Stimulated activated CD4-positive, alpha-beta T cell treated with anti-CD3 and anti-CD28 coated beads, TNF-alpha, amount 100 ng/mL, for 4 hours (primary cell): ENCODE results near the gene VGF.
"Not testable (repeated sequence)": the region's sequence is repeated elsewhere in the genome, so short reads cannot be mapped to it uniquely, and the experiment has no call there.

Source experiments
- DNase-seq, 3 experiments: peaks; one replicate each; pipeline ENCODE4 v3.0.0-alpha.2; 2020; ENCODE audit warnings: low read depth in 3 of 3

Gene VGF

DNA sequence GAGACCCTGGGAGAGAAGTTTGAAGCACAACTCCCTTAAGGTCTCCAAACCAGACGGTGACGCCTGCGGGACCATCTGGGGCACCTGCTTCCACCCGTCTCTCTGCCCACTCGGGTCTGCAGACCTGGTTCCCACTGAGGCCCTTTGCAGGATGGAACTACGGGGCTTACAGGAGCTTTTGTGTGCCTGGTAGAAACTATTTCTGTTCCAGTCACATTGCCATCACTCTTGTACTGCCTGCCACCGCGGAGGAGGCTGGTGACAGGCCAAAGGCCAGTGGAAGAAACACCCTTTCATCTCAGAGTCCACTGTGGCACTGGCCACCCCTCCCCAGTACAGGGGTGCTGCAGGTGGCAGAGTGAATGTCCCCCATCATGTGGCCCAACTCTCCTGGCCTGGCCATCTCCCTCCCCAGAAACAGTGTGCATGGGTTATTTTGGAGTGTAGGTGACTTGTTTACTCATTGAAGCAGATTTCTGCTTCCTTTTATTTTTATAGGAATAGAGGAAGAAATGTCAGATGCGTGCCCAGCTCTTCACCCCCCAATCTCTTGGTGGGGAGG, 27.6 kb downstream of the VGF start:
- no peak for DNase-seq

DNA sequence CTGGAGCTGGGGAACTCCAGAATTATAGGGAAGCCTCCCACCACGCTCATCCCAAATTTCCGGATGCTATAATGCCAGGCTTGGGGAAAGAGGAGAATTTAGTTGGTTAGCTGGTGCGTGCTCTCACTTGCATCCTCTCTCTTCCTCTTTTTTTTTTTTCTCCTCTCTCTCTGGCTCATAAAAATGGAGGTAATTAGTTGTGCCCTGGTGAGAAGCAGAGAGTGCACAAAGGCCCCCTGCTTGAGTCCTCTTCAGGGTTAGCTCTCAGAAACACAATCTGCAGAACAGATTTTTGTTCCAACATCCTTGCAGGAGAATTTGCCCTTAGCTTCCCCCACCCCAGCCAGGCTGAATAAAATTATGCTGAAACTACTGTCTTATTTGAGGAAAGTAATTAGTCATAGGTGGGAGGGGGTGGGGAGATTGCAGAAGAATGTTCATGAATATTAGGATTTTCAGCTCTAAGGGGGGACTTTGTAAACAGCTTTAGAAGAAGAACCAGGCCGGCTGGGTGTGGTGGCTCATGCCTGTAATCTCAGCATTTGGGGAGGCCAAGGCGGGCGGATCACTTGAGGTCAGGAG, 30.9 kb downstream of the VGF start:
- no peak for DNase-seq

DNA sequence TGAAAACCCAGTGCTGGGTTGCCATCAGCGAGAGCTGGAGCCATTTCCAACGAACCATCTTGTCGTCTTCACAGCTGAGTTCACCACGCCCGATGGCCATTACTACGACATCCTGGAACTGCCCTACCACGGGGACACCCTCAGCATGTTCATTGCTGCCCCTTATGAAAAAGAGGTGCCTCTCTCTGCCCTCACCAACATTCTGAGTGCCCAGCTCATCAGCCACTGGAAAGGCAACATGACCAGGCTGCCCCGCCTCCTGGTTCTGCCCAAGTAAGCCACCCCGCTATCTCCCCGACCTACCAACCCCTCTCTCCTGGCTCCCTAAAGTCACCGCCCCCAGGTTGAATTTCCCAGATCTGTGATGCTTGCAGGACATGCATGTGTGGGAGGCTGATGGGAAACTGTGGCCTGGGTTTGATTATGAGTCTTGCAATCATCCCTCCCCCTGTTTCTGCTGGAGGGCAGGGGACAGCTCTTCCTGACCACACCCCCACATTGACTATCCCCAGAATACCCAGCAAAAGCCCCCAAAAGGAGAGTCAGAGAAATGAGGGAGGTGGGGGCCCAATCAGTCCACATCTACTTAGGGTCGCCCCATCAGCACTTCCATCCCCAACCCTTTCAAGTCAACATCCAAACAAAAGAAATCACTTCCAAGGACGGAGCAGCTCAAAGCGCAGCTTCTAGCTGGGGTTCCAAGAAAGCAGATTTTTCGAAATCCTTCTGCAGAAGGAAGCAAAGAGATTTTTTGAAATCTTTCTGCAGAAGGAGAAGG, 31.6 kb downstream of the VGF start:
- DNase-seq = no peak

DNA sequence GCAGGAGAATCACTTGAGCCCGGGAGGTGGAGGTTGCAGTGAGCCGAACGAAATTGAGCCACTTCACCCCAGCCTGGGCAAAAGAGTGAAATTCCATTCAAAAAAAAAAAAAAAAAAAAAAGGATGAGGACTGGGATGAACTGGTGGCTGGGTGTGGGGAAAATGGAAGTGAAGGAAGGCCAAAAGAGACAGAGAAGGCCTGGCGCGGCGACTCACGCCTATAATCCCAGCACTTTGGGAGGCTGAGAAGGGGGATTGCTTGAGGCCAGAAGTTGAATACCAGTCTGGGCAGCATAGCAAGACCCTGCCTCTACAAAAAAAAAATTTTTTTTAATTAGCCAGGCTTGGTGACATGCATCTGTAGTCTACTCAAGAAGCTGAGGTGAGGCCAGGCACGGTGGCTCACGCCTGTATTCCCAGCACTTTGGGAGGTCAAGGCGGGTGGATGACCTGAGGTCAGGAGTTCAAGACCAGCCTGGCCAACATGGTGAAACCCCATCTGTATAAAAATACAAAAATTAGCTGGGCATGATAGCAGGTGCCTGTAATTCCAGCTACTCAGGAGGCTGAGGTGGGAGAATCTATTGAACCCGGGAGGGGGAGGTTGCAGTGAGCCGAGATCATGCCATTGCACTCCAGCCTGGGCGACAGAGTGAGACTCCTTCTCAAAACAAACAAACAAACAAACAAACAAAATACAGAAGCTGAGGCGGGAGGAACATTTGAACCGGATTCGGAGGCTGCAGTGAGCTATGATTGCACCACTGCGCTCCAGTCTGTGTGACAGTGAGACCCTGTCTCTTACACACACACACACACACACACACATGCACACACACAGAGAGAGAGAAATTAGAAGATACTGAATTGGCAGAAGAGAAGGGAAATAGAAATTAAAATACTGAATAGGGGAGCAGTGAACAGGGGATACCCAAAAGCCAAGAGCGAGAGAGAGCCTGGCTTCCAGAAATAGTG, 32.5 kb downstream of the VGF start:
- not testable (repeated sequence) for DNase-seq

DNA sequence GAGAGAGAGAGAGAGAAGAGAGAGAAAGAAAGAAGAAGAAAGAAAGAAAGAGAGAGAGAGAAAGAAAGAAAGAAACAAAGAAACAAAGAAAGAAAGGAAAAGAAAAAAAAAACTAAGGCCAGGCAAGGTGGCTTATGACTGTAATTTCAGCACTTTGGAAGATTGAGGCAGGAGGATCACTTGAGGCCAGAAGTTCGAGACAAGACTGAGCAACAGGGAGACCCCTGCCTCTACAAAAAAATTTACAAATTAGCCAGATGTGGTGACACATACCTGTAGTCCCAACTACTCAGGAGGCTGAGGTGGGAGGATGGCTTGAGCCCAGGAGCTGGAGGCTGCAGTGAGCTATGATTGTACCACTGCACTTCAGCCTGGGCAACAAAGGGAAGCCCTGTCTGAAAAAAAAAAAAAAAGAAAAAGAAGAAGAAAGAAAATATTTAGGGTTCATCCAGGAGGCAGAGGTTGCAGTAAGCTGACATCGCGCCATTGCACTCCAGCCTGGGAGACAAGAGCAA, 35.7 kb downstream of the VGF start:
- no peak for DNase-seq

DNA sequence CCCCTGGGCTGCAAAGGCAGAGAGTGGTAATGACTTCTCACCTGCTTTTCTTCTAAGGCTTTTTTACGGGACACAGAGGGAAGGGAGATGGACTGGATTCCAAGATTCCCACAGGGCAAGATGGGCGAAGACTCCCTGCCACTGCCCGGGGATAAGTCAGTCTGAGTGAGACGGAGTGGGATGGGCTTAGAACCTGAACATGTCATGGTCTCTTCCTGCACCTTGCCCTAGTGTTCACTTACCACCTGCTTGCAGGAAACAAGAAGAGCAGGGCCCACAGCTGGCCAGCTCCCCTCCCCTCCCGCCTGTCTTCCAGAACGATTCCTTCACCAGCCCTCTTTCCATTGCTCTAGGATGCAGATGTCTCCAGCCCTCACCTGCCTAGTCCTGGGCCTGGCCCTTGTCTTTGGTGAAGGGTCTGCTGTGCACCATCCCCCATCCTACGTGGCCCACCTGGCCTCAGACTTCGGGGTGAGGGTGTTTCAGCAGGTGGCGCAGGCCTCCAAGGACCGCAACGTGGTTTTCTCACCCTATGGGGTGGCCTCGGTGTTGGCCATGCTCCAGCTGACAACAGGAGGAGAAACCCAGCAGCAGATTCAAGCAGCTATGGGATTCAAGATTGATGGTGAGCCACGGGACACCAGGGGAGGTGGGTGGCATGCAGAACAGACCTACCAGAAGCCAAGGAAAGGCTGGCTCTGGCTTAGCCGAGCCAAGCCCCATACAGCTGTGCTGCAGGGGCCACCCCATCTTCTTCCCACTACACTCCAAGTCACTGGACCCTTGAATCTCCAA, 37.1 kb downstream of the VGF start:
- no peak for DNase-seq

DNA sequence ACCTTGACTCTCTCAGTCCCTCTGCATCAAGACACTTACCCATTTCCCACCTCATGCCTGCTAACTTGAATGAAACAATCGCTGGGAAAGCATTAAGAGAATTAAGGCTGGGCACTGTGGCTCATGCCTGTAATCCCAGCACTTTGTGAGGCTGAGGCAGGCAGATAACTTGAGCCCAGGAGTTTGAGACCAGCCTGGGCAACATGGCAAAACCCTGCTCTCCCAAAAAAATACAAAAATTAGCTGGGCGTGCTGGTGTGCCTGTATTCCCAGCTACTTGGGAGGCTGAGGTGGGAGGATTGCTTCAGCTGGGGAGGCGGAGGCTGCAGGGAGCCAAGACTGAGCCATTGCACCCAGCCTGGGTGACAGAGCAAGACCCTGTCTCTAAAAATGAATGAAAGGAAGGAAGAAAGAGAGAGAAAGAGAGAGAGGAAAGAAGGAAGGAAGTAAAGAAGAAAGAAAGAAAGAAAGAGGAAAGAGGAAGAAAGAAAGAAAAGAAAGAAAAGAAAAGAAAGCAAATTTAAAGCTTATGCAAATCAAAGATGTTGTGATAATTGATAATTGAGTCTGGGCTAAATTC, 37.8 kb downstream of the VGF start:
- DNase-seq = no peak

DNA sequence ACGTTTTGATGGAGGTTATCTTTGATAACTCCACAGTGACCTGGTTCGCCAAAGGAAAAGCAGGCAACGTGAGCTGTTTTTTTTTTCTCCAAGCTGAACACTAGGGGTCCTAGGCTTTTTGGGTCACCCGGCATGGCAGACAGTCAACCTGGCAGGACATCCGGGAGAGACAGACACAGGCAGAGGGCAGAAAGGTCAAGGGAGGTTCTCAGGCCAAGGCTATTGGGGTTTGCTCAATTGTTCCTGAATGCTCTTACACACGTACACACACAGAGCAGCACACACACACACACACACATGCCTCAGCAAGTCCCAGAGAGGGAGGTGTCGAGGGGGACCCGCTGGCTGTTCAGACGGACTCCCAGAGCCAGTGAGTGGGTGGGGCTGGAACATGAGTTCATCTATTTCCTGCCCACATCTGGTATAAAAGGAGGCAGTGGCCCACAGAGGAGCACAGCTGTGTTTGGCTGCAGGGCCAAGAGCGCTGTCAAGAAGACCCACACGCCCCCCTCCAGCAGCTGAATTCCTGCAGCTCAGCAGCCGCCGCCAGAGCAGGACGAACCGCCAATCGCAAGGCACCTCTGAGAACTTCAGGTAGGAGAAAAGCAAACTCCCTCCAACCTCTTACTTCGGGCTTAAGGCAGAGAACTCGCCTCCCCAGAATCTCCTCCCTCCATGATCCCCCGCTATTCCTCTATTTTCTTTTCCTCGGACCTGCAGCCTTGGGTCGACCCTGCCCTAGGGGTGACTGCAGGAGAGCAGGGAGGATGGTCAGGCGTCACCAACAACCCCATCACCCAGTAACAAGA, 38.5 kb downstream of the VGF start, which contains the start of gene SERPINE1:
Gene SERPINE1, plus strand, starts transcription at position 454 of the 809 bp plus-strand sequence. CDS start 1,290 bp downstream, outside the sequence.
- DNase-seq = peak in 1 of 3 experiments; percentile 26

DNA sequence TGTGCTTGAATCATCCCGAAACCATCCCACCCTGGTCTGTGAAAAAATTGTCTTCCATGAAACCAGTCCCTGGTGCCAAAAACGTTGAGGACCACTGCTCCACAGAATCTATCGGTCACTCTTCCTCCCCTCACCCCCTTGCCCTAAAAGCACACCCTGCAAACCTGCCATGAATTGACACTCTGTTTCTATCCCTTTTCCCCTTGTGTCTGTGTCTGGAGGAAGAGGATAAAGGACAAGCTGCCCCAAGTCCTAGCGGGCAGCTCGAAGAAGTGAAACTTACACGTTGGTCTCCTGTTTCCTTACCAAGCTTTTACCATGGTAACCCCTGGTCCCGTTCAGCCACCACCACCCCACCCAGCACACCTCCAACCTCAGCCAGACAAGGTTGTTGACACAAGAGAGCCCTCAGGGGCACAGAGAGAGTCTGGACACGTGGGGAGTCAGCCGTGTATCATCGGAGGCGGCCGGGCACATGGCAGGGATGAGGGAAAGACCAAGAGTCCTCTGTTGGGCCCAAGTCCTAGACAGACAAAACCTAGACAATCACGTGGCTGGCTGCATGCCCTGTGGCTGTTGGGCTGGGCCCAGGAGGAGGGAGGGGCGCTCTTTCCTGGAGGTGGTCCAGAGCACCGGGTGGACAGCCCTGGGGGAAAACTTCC, 39.2 kb downstream of the VGF start:
- DNase-seq = no peak

DNA sequence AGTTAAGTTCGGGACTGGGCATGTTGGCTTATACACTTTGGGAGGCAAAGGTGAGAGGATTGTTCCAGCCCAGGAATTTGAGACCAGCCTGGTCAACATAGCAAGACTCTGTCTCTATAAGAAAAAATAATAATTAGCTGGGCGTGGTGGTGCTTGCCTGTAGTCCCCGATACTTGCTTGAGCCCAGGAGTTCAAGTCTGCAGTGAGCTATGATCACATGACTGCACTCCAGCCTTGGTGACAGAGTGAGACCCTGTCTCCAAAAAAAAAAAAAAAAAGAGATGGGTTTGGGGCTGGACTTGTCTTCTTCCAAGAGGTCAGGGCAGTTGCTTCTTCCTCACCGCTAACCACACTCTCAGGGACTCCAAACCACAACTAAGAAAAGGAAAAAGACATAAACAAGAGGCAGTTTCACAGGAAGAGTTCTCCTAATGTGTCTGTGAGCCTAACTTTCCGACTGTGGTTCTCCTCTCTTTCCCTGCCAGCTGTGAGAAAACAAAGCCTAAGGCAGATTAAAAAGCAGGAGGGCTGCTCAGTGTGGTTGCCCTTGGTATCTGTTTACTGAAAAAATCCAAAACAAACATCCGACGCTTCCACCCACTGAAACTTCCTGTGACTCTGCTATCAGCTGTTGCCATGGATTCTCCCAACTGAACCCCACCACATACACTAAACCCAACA, 40.9 kb downstream of the VGF start:
- DNase-seq = no peak

DNA sequence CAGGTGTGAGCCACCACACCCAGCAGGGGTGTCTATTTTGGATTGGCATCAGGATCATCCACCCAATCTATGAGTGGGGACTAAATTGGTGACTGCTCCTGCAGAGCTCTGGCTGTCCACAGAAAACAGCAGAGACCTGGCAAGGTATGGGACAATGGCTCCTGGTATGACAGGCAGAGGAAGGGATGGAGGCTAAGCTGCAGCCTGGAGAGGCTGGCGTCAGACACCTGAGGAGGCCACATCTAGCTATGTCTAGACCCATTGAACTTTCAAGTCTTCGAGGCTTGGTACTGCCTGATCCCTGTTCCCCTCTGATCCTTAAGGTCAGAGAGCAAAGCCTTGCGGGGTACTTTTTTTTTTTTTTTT, 41.7 kb downstream of the VGF start:
- no peak for DNase-seq

DNA sequence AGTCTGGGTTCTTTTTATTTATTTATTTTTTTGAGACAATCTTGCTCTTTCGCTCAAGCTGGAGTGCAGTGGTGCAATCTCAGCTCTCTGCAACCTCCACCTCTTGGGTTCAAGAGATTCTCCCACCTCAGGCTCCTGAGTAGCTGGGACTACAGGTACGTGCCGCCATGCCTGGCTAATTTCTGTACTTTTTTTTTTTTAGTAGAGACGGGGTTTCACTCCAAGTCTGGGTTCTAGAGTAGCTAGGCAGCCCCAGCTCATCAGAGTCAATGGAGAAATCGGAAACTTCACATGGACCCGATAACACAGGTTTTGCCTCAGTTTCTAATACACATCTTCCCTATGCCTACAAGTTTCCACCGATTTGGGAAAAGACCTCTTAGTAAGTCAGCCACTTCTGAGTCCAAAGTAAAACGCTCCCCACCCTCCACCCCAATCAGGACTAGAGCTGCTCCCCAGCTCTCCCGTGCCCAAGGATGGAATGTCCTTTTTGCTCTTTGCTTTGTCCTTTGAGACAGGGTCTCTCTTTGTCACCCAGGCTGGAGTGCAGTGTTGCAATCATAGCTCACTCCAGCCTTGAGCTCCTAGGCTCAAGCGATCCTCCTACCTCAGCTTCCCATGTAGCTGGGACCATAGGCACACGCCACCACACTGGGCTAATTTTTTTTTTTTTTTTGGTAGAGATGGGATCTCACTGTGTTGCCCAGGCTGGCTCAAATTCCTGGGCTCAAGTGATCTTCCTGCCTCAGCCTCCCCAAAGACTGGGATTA, 42.3 kb downstream of the VGF start:
- no peak for DNase-seq

DNA sequence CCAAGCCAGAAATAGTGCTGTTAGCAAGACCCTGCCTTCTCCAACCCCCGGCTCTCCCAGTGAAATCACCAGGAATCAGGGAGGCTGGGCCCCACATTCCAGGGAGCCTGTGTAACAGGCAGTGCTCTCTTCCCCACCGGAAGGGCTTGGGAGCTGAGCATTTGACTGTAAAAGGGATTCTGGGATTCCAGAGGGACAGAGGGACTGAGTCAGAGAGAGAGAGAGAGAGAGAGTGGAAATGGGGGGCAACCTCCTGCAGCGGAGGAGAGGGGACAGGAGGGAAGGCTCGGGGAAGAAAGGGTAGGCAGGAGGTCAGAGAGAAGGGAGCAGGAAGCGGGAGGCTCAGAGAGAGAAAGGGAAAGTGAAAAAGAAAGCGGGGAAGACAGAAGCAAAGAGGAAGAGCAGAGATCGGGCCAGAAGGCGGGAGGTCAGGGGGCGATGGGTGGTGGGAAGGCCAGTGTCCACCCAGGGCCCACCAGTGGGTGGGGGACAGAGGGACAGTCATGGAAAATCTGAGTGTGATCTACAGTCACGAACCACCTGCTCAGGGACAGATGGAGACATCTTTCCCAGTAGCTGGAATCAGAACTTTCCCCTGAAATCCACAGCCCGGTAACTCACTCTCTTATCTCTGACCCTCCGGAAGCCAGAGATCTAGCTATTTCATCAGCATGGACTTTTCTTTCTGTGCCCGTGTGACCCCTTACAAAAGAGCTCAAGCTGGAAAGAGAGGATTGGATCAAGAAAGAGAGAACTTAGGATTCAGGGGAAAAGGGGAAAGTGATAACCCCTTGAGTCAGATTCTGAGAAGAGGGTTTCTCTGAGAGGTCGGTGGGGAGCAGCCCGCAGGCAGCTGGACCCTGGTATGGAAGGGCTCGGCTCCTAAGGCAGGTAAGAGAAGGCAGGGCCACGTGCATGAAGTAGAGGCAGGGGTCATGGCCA, 43.1 kb downstream of the VGF start:
- no peak for DNase-seq

DNA sequence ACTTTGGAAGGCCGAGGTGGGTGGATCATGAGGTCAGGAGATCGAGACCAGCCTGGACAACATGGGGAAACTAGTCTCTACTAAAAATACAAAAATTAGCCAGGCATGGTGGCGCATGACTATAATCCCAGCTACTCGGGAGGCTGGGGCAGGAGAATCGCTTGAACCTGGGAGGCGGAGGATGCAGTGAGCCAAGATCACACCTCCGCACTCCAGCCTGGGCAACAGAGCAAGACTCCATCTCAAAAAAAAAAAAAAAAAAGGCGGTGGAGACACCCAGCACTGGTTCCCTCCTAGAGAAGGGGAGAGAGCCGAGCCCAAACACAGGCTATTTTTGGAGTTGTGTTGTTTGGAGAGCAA, 43.8 kb downstream of the VGF start:
- DNase-seq = not testable (repeated sequence)

DNA sequence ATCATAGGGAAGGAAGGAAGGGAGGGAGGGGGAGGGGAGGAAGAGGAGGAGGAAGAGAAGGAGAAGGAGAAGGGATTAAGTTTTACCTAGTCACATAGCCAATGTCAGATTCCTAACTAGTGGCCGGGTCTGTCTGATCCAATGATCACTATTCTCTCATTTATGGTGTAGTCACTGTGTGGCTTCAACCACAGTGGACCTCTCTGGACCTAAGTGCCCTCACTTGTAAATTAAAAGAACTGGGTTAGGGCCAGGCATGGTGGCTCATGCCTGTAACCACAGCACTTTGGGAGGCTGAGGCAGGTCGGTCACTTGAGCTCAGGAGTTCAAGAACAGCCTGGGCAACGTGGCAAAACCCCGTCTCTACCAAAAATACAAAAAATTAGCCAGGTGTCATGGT, 45.1 kb downstream of the VGF start:
- no peak for DNase-seq

DNA sequence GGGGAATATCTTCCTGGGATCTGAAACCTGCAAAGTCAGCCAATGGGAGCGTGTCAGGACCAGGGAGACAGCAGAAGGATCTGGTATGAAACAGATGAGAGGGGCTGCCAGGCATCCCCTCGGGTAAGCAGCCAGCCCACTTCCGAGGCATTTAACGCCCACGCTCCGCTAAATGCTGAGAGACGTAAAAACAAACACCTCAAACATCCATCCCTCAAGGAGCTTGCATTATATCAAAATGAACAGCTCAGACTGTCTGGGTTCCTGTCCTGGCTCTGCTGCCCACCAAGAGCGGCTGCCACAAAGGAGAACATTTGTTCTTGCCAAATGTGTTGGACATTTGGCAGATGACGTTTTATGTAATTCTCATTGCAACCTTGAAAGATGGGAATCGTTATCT, 45.5 kb downstream of the VGF start:
- no peak for DNase-seq

DNA sequence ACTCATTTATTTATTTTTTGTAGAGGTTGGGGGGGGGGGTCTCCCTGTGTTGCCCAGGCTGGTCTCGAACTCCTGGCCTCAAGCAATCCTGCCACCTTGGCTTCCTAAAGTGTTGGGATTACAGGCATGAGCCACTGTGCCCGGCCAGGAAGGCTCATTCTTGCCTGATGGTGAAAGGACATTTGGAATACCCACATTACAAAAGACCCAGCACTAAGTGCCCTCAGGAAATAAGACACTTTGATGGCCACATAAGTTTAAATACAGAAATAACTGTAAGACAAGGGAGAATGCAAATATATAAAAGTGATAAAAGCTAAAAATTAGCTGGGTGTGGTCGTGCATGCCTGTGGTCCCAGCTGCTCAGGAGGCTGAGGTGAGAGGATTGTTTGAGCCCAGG, 46.5 kb downstream of the VGF start:
- no peak for DNase-seq
